Effector CD8-positive, alpha-beta T cell (primary cell): ENCODE results near the gene MBD5.

Experiments used
- DNase-seq: peaks from one replicate; lab custom pipeline; 2025; lab: John Stamatoyannopoulos, UW

Gene MBD5

DNA sequence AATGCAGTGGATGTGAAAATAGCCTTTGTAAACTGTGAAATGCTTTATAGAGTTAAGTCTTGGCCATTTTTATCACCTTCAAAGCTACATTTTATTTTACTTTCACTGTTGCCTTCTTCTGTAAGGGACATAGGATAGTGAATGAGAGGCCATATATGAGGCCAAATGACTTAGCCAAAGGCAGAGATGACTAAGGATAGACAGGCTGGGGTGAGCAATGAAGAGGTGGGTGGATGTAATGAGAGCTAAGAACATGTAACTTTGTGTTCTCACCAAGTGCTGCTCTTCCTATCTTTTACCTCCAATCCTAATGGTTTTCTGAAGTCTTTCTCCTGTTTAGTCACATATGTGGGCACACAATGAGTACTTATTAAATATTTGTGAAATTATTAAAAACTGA is 101.9 kb downstream of the MBD5 start:
- DNase-seq: no peak

DNA sequence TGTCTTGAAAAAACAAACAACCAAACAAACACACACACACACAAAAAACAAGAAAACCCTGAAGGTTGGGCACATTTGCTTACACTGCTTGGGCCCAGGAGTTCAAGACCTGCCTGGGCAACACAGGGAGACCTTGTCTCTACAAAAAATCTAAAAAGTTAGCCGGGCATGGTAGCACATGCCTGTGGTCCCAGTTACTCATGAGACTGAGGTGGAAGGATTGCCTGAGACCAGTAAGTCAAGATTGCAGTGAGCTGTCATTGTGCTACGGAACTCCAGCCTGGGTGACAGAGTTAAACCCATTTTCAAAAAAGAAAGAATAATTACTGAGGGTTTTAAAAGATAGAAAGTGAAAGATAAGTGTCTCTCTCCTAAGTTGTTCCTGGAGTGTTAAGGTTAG is 103.4 kb downstream of the MBD5 start:
- no peak for DNase-seq

DNA sequence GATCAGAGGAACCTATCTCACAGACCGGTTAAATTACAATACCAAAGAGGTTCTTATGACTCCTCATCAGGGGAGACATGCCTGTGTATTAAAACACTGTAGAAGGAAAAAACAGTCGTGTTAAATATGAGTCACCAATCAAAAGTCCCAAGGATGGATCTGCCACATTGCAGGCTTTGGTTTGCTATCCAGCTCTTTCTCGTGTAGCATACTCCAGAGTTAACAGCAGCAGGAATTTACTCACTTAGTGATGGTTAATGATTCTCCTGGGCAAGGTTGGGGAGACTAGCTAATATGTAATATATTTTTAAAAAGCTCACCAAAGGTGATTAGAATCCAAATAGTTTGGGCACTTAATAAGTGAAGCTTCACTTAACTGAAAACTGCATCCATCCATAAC is 109.7 kb downstream of the MBD5 start:
- DNase-seq: no peak

DNA sequence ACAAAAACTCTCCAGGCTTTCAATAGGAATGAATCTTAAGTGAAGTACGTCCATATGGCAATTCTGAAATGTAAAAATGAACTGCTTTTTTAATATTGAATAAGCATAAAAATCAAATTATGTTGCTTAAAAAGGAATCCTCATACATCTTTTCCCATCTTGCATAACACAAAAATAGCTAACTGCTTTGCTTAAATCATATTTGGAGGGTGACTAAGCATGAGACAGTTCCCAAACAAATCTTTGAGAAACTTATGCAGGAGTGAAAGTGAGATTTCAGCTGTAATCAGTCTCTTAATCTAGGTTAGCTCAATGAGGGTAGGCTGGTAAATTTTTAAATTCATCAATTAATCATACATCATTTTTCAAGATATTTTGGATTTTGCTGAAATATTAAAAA is 111.5 kb downstream of the MBD5 start:
- no peak for DNase-seq

DNA sequence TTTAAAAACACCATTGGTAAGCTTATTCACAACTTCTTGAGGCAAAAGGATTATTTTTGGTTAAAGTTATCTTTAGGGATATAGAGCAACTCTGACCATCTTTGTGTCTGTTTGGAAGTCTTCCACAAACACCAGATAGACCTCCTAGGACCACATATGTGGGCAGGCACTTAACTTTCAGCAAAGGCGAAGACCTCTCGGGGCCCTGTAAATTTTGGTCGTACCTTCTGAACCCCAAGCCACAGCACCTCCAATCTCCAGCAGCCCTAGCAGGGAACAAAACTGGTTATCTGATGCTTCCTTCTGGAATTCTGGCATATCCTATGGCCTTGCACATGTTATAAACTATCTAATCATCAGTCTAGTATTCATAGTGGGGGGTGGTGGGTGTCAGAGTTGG is 114.8 kb downstream of the MBD5 start:
- no peak for DNase-seq

DNA sequence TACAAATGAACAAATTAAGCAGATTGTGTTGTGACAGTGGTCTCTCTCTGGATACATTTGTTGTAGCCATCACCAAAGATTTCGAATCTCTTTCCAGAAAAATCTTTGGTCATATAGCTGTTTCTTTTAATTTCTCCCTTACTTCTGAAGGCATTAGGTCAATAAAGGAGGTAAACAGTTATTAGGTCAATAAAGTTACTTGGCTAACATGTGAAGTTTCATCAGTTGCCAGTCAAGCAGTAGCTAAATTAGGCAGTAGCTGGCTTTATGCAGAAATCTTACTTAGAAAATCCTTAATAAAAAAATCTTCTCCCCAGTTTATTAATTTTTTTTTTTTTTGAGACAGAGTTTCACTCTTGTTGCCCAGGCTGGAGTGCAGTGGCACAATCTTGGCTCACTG is 115.5 kb downstream of the MBD5 start:
- no peak for DNase-seq

DNA sequence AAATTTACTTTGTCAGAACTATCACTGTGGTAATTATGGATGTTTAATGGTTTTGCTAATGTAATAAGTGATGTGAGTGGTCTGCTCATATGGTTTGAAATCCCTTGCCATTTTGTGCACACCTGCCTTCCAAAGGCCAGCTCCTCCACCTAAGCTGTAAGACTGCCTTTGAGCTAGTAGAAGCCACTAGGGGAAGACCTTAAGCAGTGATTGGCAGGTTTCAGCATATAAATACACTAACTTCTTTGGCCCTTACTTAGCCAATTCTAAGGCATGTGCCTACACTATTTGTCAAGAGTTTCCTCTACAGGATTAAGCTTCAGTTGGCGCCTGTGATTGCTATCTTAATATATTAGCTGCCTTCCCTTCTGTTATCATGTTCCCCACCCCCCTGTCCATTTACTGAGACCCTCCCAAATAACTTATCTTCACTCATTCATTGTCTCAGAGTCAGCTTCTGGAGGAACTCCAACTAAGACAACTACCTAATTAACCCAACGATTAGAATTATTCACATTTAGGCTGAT is 141.1 kb downstream of the MBD5 start:
- no peak for DNase-seq

DNA sequence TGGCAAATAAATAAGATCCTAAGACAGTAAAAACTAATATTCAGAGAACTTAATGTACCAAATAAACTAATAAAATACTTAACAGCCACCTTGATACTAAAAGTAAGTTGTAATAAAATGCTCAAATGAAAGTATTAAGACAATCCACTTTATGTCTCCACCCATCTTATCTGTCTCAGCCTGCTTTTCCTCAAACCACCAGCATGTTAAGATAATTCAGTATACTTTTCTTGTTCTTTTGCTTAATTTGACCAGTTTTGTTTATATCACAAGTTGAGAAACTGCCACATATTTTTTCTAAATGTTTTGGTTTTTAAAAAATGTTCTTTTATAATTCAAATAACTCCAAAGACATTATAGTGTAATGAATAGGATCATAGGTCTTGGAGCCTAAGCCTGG is 142.0 kb downstream of the MBD5 start:
- DNase-seq: no peak

DNA sequence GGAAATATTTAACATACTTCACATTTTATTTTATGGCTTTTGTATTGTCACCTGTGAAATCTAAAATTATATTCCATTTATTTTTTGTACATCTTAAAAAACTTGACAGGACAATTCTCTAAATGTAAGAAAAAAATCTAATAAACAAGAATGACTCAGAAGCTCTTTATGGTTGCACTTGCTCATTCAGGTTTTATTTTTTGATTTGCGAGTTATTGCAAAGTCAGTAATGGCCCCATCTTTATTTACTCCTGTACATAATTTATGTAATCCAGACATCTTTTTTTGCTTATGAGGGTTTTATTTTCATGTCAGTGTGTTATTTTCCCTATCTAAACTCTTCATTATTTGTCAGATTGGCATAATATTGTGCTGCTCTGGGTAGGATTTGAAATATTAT is 145.1 kb downstream of the MBD5 start:
- DNase-seq: no peak

DNA sequence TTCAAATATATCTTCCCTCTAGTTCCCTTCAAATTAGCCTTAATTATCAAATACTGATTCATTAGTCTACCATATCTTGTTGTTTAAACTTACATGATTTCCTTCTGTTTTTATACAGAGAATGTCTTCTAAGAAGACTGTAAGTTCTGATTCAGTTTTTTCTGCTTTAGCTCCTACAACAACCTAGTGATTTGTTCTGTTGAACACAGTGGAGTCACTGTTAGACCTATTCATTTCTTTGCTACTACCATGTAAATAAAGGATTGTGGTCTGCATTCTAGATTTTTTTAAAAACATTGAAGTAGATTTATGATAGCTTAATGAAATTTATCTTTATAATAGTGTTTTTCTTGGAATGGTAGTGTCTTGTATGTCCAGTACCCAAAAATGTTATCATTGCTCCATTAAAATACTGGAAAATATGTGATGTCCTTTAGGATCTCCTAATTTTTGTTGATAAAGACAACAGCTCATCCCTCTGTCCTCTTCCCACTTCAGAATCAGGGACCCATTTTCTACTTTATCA is 146.4 kb downstream of the MBD5 start:
- DNase-seq: no peak

DNA sequence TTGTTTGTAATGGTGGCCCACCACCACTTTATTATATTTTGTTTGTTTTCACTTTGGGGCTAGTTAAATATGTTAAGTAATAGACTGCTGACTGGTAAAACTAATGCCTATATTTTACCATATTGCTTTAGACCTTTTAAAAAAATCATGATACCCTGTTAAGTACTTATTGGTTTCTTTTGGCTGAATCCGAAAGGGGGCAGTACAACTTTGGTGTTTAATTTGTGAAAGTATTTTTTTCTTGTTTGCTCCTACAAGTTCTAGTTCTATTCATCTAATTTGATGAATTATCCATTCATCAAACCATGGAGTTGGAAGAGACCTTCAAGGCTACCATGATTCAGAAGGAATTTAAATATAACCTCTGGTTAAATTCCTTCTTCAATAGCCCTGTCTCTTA is 147.0 kb downstream of the MBD5 start:
- no peak for DNase-seq

DNA sequence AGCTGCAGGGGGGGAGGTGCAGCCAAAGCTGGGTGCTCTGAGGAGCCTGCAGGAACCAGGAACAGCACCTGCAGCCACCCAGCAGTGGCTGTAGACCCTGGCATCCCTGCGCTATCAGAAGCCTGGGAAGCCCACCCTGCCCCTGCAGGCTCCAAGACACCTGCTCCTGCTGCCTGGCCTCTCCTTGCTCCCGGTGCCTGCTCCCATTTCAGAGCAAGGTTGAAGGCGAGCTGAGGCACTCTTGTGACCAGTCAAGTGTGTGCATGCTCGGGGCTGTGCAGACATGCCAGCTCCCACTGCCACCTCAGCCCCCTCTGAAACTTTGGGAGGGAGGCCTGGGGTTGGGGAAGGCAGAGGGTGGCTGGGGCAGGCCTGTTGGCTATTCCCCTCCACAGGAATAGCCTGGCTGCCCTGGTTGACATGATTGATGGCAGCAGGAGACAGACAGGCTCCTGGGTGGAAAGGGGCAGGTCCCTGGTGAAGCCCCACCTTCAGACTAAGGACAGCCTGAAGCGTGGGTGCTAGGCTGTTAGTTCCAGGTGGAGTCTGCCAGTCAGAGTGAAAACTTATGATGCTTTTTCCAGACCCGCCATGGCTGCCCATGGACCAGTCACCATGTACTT is 151.4 kb downstream of the MBD5 start:
- DNase-seq: no peak

DNA sequence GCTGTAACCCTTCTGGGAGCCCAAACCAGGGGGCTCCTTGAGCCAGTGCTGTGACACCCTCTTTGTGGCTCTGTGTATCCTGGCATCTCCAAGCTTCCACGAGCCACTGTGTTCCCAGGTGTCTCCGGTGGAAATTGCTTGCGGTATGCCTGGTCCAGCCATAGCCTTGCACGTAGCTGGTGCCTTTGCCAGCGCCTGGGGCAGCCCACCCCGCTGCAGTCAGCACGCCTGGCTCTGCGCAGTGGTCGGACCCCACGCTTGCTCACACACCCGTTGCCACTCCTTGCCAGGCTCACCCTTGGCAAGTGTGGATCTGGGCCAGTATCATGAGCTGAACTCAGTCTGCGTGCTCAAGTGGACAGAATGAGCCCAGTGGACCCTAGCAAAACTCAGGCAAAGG is 152.3 kb downstream of the MBD5 start:
- DNase-seq: no peak

DNA sequence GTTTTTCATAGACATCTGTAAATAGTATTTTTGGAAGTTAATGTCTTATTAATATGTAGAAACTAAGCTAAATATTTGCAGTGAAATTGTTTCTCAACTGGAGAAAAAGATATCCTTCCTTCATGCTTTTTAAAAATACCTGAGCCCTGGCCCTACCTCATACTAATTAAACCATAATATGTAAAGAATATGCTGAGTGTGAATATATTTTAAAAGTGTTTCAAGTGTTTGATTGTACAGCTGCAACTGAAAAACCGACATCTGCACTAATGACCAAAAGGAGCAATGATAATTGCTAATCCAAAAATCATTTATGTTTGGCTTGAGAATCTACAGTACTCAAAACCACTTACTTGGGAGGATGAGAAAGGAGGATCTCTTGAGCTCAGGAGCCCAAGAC is 156.7 kb downstream of the MBD5 start:
- no peak for DNase-seq

DNA sequence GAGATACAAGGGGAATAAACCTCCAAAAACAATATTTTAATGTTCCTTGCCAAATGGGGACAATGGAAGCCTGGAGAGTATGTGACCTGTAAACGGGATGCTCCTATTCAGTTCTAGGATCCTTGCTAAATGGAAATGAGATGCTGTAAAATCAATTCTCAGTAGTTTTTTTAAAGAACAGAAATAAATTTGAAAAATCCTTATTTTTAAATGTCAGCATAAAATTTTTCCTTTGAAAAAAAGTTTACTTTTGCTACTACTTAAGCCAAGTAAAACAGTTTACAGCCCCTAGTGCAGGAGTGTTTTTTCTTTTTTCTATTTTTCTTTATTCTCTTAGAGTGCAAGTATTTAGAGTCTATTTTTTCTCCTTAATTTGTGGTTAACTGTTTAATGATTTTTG is 158.8 kb downstream of the MBD5 start:
- no peak for DNase-seq

DNA sequence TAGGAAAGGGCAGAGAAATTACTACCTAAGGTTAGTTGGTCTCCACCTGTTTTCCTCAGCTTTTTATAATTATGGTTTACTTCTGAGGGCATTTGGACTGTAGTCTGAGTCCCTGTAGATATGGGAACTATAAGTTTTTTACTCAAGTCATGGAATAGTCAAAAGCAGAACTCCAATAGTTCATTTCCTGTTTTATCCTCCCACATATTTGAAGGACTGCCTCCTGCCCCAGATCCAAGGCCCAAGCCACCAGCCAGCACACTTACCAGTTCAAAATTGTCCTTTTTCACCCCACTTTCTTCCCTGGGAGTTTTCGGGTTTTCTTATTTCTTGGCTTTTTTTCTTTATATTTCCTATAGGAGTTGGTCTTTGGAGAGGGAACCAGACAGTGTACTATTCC is 164.1 kb downstream of the MBD5 start:
- no peak for DNase-seq

DNA sequence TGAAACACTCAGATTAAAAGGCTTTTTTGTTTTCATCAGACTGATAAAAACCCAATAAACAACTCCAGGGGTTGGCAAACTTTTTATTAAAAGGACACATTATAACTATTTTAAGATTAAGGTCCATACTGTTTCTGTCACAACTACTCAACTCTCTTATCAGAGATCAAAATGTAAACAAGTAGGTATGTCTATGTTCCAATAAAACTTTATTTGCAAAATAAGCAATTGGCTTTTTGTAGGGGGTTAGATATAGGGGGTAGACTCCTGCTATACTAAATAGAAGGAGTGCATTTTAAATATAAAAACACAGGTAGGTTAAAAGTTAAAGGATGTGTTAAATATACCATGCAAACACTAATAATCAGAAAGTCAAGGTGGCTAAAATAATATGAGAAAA is 174.0 kb downstream of the MBD5 start:
- DNase-seq: no peak

DNA sequence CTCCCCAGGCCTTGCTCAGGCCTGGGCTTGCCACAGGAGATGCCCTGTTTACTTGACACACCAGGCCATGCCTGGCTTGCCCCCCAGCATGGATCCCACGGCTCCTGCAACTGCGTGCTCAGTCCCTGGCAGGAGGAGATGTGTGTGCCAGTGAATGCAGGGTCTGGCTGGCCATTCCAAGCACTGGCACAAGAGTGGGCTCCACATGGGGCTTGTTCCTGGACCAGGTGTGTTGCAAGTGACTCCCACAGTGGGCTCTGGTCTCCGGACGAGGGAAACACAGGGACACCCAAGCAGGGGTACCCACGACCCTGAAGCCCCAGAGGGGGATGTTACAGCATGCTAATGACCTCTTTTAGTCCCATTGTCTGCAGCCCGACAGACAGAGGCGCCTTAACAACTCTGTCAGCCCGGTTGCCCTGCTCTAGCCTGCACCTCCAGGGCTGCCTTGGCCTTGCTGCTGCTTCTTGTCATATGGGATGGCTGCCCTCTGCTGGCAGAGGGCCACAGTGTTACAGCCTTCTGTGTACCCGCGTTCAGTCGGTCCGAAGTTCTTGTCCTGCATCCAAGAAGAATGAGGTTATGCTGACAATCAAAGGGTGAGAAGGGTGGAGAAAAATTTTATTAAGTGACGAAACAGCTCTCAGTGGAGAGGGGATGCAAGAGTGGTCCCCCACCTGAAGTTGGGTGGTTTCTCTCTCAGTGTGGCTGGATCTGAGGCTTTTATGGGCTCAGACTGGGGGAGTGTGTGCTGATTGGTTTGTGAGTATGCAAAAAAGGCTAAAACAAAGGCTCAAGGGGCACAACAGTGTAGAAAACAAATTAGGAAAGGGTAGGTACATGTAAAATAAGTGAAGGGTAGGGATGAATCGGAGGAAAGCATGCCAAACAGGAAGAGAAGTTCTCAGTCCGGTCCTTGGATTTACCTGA is 180.4 kb downstream of the MBD5 start:
- DNase-seq: no peak

DNA sequence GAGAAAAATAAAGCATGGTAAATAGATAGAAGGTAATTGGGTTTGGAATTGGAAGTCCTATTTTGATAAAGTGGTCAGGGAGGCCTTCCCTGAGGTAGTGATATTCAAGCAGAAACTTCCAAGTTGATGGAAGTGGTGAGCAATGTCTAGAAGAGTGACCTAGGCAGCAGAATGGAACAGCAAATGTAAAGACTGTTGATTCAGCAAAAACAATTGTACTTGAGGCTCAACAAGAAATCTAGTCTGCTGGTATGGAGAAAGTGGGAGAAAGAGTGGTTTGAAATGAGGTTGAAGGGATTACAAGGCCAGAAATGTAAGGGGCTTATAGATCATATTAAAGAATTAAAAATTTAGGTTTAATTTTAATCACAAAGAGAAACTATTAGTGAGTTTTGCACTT is 181.3 kb downstream of the MBD5 start:
- DNase-seq: no peak

DNA sequence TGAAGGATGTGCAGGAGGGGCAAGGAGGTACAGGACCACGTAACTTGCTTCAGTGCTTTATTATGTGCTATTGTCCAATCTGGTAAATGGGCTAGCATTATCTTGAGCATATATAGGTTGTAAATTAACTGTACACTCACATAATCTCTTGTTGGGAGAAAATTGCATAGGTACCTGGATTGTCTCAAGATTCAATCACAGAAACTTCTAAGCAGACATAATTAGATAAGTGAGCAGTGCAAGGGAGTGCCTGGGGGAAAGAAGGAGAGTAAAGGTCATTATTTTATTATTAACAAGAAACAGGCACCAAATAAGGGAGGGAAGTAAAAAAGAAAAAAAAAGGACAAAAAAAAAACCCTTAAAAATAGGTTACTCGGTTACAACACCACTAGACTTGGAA is 186.2 kb downstream of the MBD5 start:
- no peak for DNase-seq

DNA sequence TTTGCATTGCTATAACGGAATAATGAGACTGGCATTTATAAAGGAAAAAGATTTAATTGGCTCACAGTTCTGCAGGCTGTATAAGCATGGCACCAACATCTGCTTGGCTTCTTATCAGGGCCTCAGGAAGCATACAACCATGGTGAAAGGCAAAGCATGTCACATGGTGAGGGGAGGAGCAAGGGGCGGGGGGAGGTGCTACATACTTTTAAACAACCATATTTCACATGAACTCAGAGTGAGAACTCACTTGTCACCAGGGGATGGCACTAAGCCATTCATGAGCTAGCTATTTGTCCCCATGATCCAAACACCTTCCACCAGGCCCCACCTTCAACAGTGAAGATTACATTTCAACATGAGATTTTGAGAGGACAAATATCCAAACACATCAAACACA is 188.7 kb downstream of the MBD5 start:
- DNase-seq: no peak

DNA sequence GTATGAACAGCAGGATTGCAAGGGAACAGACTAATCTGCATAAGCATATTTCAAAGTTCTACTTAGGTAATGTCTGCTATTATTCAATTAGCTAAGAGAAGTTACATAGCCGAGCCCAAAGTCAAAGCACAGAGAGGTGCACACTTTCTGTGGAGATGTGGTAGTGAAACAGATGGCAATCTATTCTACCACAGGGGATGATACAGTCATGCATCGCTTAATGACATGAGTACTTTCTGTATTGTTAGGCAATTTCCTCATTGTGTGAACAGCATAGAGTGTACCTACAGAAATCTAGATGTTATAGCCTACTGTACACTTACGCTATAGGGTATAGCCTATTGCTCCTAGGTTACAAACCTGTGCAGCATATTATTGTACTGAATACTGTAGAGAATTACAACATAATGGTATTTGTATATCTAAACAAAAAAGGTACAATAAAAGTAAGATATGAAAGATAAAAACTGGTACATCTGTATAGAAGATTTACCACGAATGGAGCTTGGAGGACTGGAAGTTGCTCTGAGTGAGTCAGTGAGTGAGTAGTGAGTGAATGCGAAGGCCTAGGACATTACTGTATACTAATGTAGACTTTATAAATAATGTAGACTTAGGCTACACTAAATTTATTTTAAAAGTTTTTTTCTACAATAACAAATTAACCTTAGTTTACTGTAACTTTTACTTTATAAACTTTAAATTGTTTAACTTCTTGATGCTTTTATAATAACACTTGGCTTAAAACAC is 197.6 kb downstream of the MBD5 start:
- DNase-seq: no peak
